Transverse colon (tissue), 4 donors: ENCODE measurements around the gene VMP1. TPM values are rescaled to one million over a fixed set of nuclear protein-coding genes. Genes with fewer than 3 reads are reported as not detected.
"Not testable (repeated sequence)": the region's sequence is repeated elsewhere in the genome, so short reads cannot be mapped to it uniquely, and the experiment has no call there.

ENCODE experiments used
- DNase-seq: peaks from one replicate; pipeline ENCODE4 v3.0.0-alpha.2; 2019
- H3K27ac ChIP-seq, 4 donors: fragments of 200-600 bp; sonication (generic); 2 replicates each; pipeline ENCODE4 v1.5.1; 2016 to 2018; ENCODE audit warnings: inconsistent platforms in 4 of 4
- H3K27me3 ChIP-seq: fragments of 200-600 bp; sonication (generic); 2 replicates; pipeline ENCODE4 v1.5.1; 2017; ENCODE audit warnings: inconsistent platforms
- H3K36me3 ChIP-seq, 4 donors: fragments of 200-600 bp; sonication (generic); 2 replicates each; pipeline ENCODE4 v1.5.1; 2017 to 2019; ENCODE audit warnings: inconsistent platforms in 4 of 4
- H3K4me1 ChIP-seq, 4 donors: fragments of 200-600 bp; sonication (generic); 2 replicates each; pipeline ENCODE4 v1.5.1; 2017 to 2020; ENCODE audit warnings: inconsistent platforms in 4 of 4
- H3K4me3 ChIP-seq, 4 donors: fragments of 200-600 bp; sonication (generic); 1 replicate in 1 of 4; 2 replicates in 3 of 4; pipeline versions ENCODE4 v1.5.1 to v1.6.1; 2017 to 2019; ENCODE audit warnings: inconsistent platforms in 4 of 4
- H3K9me3 ChIP-seq, 2 donors: fragments of 200-600 bp; sonication (generic); 2 replicates each; pipeline ENCODE4 v1.5.1; 2017 to 2019; ENCODE audit warnings: inconsistent platforms in 2 of 2
- CTCF ChIP-seq, 5 experiments: fragments of 200-600 bp in 3 of 5; fragments of 450-650 bp in 2 of 5; sonication (generic) in 3 of 5; IDR thresholded peaks; 1 replicate in 2 of 5; 2 replicates in 3 of 5; pipeline ENCODE4 v1.5.1; 2016 to 2017; ENCODE audit warnings: antibody characterized with exemption in 5 of 5, inconsistent platforms in 3 of 5, mild to moderate bottlenecking in 2 of 5, moderate library complexity in 1 of 5
- EP300 ChIP-seq: sonication (generic); formaldehyde crosslinking; IDR thresholded peaks from one replicate; pipeline ENCODE4 v1.6.1; 2017; ENCODE audit warnings: antibody characterized with exemption, low read depth
- POLR2A ChIP-seq: fragments of 450-650 bp; IDR thresholded peaks from one replicate; pipeline ENCODE4 v1.6.1; 2016; ENCODE audit warnings: antibody characterized with exemption, mild to moderate bottlenecking, moderate library complexity
- POLR2AphosphoS5 ChIP-seq, 3 donors: sonication (generic); formaldehyde crosslinking; IDR thresholded peaks; one replicate each; pipeline ENCODE4 v1.6.1; 2016; ENCODE audit warnings: antibody characterized with exemption in 3 of 3
- WGBS, 2 donors: methylation state at CpG; one replicate each; pipeline ENCODE4 v1.1.5; 2018; ENCODE audit warnings: low coverage in 1 of 2; 5-methylcytosine and 5-hydroxymethylcytosine counted together
- in situ Hi-C, 4 donors: fragments of 200-750 bp; cut with MboI; loops; one replicate each; pipeline versions ENCODE4 v1.15.0 to v1.15.1; 2017; ENCODE audit warnings: low sequenced_read_pairs in 3 of 4, low pct_ligation_motif_present in 1 of 4, low pct_unique_long_range_greater_than_20kb in 1 of 4
- intact Hi-C: fragments of 100-400 bp; cut with DNase I; formaldehyde crosslinking; loops from one replicate; pipeline ENCODE4 v1.15.1; 2023; ENCODE audit warnings: low total_unique reads
- total RNA-seq, 4 donors: library from RNA; depleted of rRNA; stranded (reverse); fragments of >200 nt; gene quantifications; one replicate each; pipeline ENCODE4 v1.1.0, GENCODE V29; 2016

The VMP1 gene
- total RNA-seq, 4 donors from 2014 or later = 136 to 547 (median 339) TPM

- 71 to 88% methylated on average over 4 of the region's 4 CpGs for WGBS, 2 donors
- no peak overlapping the region for H3K4me3 ChIP-seq
- H3K9me3 ChIP-seq = no peaks in the 10 kb centered on the region
- peaks cover 9 to 30% (median 21%) of the 10 kb centered on the region in 4 donors for H3K4me1 ChIP-seq
- intact Hi-C loops = no loop called here
- H3K27me3 ChIP-seq = no peaks in the 10 kb centered on the region
- H3K36me3 ChIP-seq = peaks cover 0 to 9% (median 0%) of the 10 kb centered on the region in 4 donors
- DNase-seq = no peak
- H3K27ac ChIP-seq = peak overlapping the region; percentile 33 to 68 (median 64)
- no peak for TF ChIP-seq CTCF (IDR thresholded peaks at IDR 0.05)
- TF ChIP-seq POLR2AphosphoS5 (IDR thresholded peaks at IDR 0.05) = peak in 1 of 3 donors; percentile 38
- in situ Hi-C loops = no loop called here
Measured at GRCh38 chr17:59790910-59791309, 83.5 kb downstream of the VMP1 start.

- peaks cover 0 to 9% (median 0%) of the 10 kb centered on the region in 4 donors for H3K36me3 ChIP-seq
- TF ChIP-seq CTCF (IDR thresholded peaks at IDR 0.05) = no peak
- TF ChIP-seq POLR2AphosphoS5 (IDR thresholded peaks at IDR 0.05) = no peak
- no peak for TF ChIP-seq EP300
- no peak for TF ChIP-seq POLR2A
- intact Hi-C loops (no loop called here), in situ Hi-C loops (no loop called here)
- H3K4me1 ChIP-seq = peaks cover 9 to 22% (median 13%) of the 10 kb centered on the region in 4 donors
- DNase-seq = no peak
- H3K27ac ChIP-seq = peak overlapping the region; percentile 20 to 50 (median 40)
- H3K4me3 ChIP-seq = no peak overlapping the region
- no peaks in the 10 kb centered on the region for H3K27me3 ChIP-seq
- 90 to 92% methylated on average over 6 to 7 of the region's 7 CpGs for WGBS, 2 donors
- H3K9me3 ChIP-seq = no peaks in the 10 kb centered on the region
Measured at GRCh38 chr17:59791603-59792457, 84.4 kb downstream of the VMP1 start.

- intact Hi-C loops, H3K9me3 ChIP-seq, H3K27me3 ChIP-seq, DNase-seq, H3K4me3 ChIP-seq, H3K36me3 ChIP-seq, in situ Hi-C loops: not testable (repeated sequence)
- Histone ChIP-seq H3K27ac (peak overlapping the region in 3 of 4 donors; percentile 21 to 50 (median 35)), H3K4me1 (peaks cover 4 to 16% (median 7%) of the 10 kb centered on the region in 4 donors)
- 98 to 100% methylated on average over 2 to 6 of the region's 10 CpGs for WGBS, 2 donors
Measured at GRCh38 chr17:59792458-59792823, 85.0 kb downstream of the VMP1 start.

GRCh38 chr17:59793205-59793604 is 85.8 kb downstream of the VMP1 start:
- in situ Hi-C loops (no loop called here), intact Hi-C loops (no loop called here)
- Histone ChIP-seq H3K9me3 (no peaks in the 10 kb centered on the region), H3K27me3 (no peaks in the 10 kb centered on the region), H3K4me3 (no peak overlapping the region), H3K27ac (peak overlapping the region in 1 of 4 donors; percentile 21), H3K36me3 (peaks cover 0 to 9% (median 0%) of the 10 kb centered on the region in 4 donors), H3K4me1 (peaks cover 0 to 8% (median 1%) of the 10 kb centered on the region in 4 donors)
- TF ChIP-seq POLR2A (no peak), POLR2AphosphoS5 (IDR thresholded peaks at IDR 0.05) (no peak), CTCF (IDR thresholded peaks at IDR 0.05) (no peak), EP300 (no peak)
- WGBS, 2 donors = no CpG with 5 or more reads among the region's 6 CpGs
- no peak for DNase-seq
